ENCODE results near the gene WDR1.

Gene WDR1

DNA sequence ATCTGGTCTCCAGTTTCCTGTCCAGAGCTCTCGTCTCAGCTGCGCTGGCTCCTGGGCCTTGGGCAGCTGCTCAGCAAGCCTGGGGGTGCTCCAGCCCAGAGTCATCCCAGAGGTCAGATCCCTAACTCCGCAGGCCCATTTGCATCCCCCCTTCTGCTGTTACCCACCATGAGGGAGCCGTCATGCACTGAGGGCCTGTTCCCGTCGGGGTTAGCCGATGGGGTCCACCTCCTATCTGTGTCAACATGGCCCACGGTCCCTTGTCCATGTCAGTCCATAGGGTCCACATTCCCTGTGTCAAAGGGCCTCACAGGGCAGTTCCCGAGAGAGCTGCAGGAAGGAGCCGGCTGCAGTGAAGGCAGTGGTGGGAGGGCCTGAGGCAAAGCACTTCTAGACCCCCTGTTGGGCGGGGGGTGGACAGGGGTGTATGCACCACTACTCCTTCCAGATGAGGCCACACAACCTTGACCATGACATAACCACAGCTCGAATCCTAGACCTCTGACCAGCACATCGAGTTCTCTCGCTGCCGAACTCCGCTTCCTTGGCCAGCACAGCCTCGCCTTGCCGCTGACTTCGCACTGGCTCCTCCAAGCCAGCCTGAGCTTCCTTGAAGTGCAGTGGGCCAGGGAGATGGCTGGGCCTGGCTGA is 24.9 kb downstream of the WDR1 start:
- Mint-ChIP-seq H3K9me3 (no peaks in the 10 kb centered on the region), H3K27me3 (no peaks in the 10 kb centered on the region), H3K4me1 (ENCODE audit: low read depth) (peaks cover 59% of the 10 kb centered on the region), H3K36me3 (ENCODE audit: low read depth) (peaks cover 100% of the 10 kb centered on the region), H3K4me3 (no peak overlapping the region), H3K27ac (peak overlapping the region; percentile 95)
- no peak for DNase-seq

DNA sequence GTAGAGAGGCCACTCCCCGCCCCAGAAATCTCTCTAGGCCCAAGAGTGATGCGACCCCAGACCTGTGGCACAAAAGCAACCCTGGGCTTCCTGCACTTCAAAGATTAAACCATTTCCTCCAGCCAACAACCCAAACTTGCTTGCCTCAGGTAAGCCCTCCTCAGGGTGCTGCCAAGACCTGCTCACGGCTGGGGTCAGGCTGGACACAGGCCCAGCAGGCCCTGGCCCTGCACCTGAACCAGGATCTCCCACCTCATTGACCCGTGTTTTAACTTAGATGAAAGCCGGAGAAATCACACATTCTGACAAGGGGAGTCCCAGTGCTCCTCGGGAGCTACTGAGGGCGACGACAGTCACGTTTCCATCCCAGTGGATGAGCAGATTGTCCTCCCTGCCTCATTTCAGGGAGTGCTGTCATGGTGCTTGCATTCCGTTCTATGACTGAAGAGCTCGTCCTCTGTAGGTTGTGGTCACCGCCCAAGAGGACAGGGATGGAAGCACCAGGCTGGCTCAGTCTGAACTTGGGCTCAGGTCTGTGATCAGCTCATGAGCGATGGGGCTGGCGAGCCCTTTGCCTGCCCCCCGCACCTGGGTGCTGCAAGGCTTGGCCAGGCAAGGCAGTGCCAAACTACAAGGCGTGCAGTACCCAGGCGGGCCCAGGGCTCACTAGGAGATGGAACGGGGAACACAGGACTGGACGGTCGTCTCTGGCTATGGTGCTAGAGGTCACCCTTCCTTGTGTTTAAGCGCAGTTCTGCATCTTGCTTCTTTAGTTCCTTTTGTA is 25.9 kb downstream of the WDR1 start:
- peak overlapping the region; percentile 95 for H3K27ac Mint-ChIP-seq
- H3K9me3 Mint-ChIP-seq: no peaks in the 10 kb centered on the region
- peaks cover 100% of the 10 kb centered on the region for H3K36me3 Mint-ChIP-seq (ENCODE audit: low read depth)
- no peaks in the 10 kb centered on the region for H3K27me3 Mint-ChIP-seq
- no peak overlapping the region for H3K4me3 Mint-ChIP-seq
- H3K4me1 Mint-ChIP-seq (ENCODE audit: low read depth): peaks cover 49% of the 10 kb centered on the region
- DNase-seq: no peak

DNA sequence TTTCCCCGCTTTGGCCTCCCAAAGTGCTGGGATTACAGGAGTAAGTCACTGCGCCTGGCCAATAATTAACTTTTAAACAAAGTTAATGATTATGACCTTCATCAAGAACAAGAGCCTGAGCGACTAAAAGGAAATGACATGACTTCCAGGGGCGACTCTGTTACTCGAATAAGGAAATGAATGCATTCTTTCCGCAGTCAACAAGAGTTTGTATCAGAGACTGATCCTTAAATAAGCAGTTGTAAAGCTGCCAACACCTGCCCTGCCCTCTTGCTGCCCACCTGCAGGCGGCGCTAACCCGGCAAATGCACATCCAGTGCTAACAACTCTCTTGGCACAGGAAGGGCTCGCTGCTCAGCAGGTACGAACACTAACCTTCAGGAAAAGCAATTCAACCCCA is 27.3 kb downstream of the WDR1 start:
- Mint-ChIP-seq H3K36me3 (ENCODE audit: low read depth) (peaks cover 100% of the 10 kb centered on the region), H3K27ac (peak overlapping the region; percentile 95), H3K4me3 (no peak overlapping the region), H3K9me3 (no peaks in the 10 kb centered on the region), H3K27me3 (no peaks in the 10 kb centered on the region), H3K4me1 (ENCODE audit: low read depth) (peaks cover 37% of the 10 kb centered on the region)
- DNase-seq: no peak

DNA sequence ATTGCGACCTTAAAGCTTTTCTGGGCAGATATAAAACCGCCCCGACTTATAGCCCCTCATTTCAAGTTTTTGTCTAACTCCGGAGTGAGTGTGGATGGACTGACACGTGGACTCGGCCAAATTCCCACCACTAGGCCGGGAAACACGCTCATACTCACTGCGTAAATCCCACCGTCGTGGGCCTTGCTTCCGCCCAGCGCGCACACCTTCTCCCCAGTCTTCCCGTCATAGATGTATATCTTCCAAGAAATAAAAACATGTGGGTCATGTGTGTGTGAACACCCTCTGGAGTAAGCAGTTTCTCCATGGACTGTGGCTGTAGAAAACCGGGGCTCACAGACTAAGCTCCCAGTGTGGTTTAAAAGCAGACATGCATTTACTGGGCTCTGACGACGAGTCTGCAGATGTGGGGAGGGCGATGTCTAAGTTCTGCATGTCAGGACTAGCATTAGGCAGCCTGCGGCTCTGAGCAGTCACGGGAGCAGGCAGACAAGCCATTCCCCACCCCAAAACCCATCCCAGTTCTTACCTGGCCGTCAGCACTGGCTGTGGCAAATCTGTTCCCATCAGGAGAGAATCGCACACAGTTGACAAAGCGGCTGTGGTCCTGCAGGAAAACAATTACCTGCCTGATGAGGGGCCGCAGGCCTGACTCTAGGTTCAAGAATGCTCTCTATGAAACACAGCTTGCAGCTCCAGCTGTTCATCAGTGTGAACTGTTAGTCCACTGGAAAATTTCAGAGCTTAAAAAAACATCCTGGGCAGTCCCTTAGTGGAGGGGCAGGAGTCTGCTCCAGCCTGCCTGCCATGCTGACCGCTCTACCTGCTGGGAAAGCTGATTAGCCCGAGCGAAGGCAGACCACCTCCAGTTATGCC is 28.2 kb downstream of the WDR1 start:
- no peak for DNase-seq
- no peak overlapping the region for H3K4me3 Mint-ChIP-seq
- H3K36me3 Mint-ChIP-seq (ENCODE audit: low read depth): peaks cover 100% of the 10 kb centered on the region
- H3K27me3 Mint-ChIP-seq: no peaks in the 10 kb centered on the region
- H3K27ac Mint-ChIP-seq: peak overlapping the region; percentile 95
- peaks cover 28% of the 10 kb centered on the region for H3K4me1 Mint-ChIP-seq (ENCODE audit: low read depth)
- H3K9me3 Mint-ChIP-seq: no peaks in the 10 kb centered on the region

DNA sequence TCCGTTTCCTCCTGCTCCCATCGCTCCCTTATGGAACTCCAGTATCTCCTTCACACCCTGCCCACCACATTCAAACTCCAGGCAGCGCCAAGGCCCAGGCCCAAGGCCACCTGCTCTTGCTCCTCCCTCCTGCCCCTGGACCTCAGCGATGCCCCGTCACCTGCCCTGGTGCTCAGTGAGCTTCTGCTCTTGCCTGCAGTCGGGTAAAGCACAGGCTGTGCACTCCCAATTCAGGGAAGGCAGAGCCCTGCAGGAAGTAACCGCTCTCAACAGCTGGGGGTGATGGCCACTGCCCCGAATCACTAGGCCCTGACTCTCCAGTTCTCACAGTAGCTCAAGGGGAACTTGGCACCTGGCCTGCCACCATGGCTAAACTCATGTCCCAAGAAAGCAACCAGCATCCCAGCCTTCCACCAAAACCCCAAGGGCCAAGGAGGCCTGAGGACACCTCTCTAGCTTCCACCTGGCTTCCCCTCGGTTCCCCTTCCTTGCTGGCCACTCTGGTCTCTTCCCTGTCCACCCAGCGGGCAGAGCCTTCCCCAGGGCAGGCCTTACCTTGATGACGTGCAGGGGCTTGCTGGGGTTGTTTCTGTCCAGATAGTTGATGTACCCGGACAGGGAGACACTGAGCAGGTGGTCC is 29.3 kb downstream of the WDR1 start:
- peaks cover 100% of the 10 kb centered on the region for H3K36me3 Mint-ChIP-seq (ENCODE audit: low read depth)
- peak overlapping the region; percentile 73 for H3K27ac Mint-ChIP-seq
- H3K9me3 Mint-ChIP-seq: no peaks in the 10 kb centered on the region
- no peak for DNase-seq
- H3K4me3 Mint-ChIP-seq: no peak overlapping the region
- H3K4me1 Mint-ChIP-seq (ENCODE audit: low read depth): peaks cover 17% of the 10 kb centered on the region
- H3K27me3 Mint-ChIP-seq: no peaks in the 10 kb centered on the region

DNA sequence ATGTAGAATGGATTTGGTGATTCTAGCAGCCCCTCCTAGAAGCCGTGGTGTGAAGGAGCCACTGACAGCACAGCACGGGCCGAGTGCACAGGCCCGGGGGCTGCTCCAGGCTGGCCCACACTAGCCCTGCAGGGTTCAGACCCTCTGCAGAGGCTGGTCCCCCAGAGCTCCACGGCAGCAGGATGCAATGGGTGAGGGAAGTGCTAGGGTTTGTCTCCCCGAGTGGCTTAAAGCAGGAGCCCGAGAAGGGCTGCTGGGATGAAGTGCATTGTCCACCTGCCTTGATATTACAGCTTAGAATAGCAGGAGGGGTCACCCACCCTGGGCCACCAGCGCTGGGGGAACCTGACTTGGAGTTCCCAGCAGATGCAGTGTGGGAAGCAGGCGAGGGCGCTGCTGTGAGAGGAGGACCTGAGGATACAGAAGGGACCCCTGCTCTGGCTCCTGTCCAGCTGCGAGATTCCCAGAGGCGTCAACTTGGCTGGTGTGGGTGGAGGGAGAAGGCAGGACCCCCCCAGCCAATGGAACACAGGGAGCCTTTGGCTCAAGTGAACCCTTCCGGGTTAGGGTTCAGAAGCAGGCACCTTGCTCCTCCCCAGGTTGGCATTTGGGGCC is 30.0 kb downstream of the WDR1 start:
- Mint-ChIP-seq H3K4me1 (ENCODE audit: low read depth) (peaks cover 11% of the 10 kb centered on the region), H3K27me3 (no peaks in the 10 kb centered on the region), H3K36me3 (ENCODE audit: low read depth) (peaks cover 100% of the 10 kb centered on the region), H3K27ac (peak overlapping the region; percentile 73), H3K9me3 (no peaks in the 10 kb centered on the region), H3K4me3 (no peak overlapping the region)
- DNase-seq: no peak

DNA sequence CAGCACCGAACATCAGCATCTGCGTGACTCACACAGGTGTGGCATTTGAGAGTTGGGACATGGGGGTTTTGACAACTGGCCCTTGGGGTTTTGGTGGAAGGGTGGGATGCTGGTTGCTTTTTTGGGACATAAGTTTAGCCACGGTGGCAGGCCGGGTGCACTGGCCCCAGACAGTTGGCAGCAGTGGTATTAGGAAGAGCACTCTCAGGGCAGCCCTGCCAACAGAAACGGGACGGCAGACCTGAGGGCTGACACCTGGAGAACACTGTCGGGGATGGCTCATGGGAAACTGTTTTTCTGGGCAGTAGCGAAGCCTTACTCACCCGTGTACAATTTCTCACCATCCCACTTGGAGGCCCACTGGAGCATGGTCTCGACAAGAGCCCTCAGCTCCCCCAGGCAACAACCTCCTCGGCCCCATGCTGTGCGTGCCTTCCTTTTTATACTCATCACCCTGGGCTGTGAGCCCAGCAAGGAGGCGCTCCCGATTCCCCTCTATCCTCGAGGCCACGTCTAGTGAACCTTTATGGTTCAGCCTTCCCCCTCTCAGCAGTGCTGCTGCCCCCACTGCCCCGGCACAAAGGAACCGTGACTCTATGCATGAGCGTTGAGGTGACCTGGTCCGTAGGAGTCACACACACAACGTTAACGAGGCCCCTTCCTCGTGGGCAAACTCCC is 30.6 kb downstream of the WDR1 start:
- Mint-ChIP-seq H3K4me3 (no peak overlapping the region), H3K27me3 (no peaks in the 10 kb centered on the region), H3K27ac (peak overlapping the region; percentile 60), H3K4me1 (ENCODE audit: low read depth) (peaks cover 9% of the 10 kb centered on the region), H3K9me3 (no peaks in the 10 kb centered on the region), H3K36me3 (ENCODE audit: low read depth) (peaks cover 99% of the 10 kb centered on the region)
- no peak for DNase-seq

DNA sequence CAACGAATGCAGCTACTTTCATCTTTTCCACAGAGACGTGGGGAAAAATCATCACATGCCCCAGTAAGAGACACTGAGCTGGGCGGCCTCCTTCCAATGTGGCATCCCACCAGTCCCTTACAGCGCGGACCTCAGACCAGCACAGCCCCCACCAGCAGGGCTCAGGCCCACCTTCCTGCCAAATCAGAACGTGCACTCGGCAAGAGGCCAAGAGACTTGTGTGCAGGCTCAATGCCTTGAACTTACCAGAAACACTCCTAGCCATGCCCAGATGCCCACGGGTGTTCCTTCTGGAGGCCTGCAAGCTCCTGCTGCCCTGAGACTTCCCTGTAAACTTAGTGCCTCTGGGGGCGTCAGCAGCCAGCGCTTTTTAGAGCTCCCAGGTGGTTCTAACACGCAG is 31.2 kb downstream of the WDR1 start:
- Mint-ChIP-seq H3K27ac (peak overlapping the region; percentile 47), H3K4me1 (ENCODE audit: low read depth) (peaks cover 4% of the 10 kb centered on the region), H3K36me3 (ENCODE audit: low read depth) (peaks cover 99% of the 10 kb centered on the region), H3K27me3 (no peaks in the 10 kb centered on the region), H3K9me3 (no peaks in the 10 kb centered on the region), H3K4me3 (no peak overlapping the region)
- peak; percentile 24 for DNase-seq

DNA sequence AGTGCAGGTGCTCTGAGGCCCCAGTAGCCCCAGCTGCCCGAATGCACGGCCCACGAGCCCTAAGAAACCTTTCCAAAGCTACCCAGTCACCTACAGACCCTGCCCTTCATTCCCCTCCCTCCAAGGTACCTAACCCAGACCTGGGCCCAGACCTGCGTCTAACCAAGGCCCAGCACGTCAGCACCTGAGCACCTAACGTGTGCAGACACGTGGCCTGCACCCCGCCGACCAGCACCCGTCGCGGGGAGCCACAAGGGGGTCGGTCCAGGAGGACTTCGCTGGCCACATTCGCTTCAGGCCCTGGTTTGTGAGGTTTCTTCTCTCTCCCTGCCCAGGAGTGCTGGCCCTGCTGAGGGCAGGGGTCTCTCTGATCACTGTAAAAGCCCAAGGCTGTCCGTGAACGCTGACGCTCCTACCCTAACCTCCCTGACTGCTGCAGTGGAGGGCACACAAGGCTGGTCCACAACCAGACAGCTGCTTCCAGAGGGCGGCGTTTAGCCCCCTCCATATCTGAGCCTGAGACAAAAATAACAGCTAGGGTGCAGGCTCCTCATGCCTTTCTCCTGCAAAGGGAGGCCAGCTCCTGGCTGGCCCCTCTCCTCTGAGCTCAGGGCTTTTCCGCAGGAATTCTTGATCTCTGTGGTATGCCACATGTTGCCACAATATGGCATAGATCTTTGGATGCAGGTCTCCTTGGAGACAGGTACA is 31.8 kb downstream of the WDR1 start:
- peak overlapping the region; percentile 67 for H3K27ac Mint-ChIP-seq
- peaks cover 99% of the 10 kb centered on the region for H3K36me3 Mint-ChIP-seq (ENCODE audit: low read depth)
- H3K4me1 Mint-ChIP-seq (ENCODE audit: low read depth): no peaks in the 10 kb centered on the region
- H3K9me3 Mint-ChIP-seq: no peaks in the 10 kb centered on the region
- no peaks in the 10 kb centered on the region for H3K27me3 Mint-ChIP-seq
- peak; percentile 15 for DNase-seq
- H3K4me3 Mint-ChIP-seq: no peak overlapping the region

DNA sequence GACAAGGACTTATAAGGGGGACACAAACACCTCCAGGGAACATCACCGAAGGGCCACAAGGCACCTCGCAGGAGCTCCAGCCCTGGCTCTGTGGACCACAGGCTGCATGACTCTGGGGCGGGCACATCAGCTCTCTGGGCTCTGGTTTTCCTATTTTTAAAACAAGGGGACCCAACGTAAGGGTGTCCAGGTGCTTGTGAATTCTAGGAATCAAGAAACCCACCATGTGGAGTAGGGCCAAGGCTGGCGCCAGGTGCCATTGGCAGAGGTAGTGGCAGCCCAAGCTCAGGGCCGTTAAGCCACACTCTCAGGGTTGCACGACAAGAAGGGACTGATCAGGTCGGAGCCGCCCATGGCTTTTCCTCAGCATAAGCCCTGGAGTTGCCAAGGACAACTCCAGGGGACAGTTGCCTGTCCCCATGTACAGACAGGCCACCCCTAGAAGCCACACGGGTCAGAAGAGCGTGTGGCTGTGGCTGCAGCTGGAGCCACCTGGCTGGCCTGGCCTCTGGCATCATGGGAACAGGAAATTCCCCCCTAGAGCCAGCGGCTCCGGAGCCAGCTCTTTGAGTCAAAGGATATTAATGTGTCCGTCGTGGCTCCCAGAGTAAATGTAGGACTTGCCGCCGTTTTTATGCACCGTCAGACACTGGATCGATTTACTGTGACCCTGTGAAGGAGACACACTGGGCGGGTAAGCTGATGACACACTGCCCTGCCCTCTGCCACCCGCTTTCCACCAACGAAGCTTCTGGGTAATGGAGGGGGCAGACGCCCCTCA is 32.5 kb downstream of the WDR1 start:
- H3K27ac Mint-ChIP-seq: peak overlapping the region; percentile 67
- peaks cover 99% of the 10 kb centered on the region for H3K36me3 Mint-ChIP-seq (ENCODE audit: low read depth)
- no peaks in the 10 kb centered on the region for H3K9me3 Mint-ChIP-seq
- H3K4me3 Mint-ChIP-seq: no peak overlapping the region
- no peaks in the 10 kb centered on the region for H3K27me3 Mint-ChIP-seq
- H3K4me1 Mint-ChIP-seq (ENCODE audit: low read depth): no peaks in the 10 kb centered on the region
- DNase-seq: peak; percentile 24

DNA sequence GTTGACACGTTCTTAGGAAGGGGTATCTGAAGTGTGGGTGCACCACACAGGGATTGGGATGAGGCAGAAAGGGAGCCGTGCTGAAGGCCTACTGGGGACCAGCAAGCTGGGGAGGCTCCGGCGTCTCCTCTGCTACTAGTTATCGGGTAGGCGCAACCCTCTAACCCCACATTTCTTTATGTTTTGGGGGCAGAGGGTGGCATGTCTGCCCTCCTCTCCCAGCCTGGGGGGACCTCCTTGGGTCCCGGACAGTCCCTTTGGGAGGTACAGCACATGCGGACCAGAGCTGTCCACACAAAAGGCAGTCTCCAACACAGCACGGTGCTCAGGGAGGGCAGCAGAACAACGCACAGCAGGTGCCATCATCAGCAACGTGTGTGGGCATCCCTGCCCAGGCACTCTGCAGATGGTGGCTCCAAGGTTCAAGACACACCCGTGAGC is 33.2 kb downstream of the WDR1 start:
- Mint-ChIP-seq H3K27ac (peak overlapping the region; percentile 40), H3K4me3 (no peak overlapping the region), H3K27me3 (no peaks in the 10 kb centered on the region), H3K9me3 (no peaks in the 10 kb centered on the region), H3K36me3 (ENCODE audit: low read depth) (peaks cover 99% of the 10 kb centered on the region), H3K4me1 (ENCODE audit: low read depth) (no peaks in the 10 kb centered on the region)
- DNase-seq: peak; percentile 26

DNA sequence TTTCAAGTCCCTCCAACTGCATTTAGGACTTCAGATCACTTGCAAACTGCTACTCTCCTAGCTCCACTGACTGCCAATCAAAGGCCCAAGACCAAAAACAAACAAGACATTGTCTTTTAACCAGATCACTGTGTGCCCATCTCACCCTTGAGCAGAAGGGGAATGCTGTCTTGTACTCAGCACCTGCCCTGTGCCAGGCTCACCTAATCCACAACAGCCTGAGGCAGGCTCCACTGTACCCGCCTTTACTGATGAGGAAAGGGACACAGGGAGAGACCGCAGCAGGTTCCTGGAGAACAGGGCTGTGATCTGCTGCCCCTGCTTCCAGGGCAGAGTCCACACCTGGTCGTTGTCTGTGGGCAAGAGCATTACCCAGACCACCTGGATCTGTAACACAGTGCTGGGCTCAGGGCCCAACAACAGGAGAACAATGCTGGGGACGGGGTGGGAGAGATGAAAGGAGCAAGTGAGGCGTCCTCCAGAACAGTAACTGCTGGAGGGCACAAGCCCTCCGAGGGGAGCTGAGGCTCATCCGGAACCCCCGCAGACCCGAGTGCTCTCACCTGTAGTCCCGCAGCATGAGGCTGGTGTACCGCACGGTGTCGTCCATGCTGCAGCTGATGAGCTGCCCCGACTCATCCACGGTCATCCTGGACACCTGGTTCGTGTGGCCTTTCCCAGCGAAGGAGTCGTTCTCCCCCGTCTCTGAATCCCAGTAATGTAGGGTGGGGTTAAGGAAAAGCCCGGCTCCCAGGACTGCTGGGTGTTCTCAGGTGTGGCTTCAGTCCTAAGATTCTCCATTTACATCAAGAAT is 33.9 kb downstream of the WDR1 start:
- Mint-ChIP-seq H3K27me3 (no peaks in the 10 kb centered on the region), H3K4me3 (no peak overlapping the region), H3K27ac (peak overlapping the region; percentile 40), H3K36me3 (ENCODE audit: low read depth) (peaks cover 99% of the 10 kb centered on the region), H3K9me3 (no peaks in the 10 kb centered on the region), H3K4me1 (ENCODE audit: low read depth) (no peaks in the 10 kb centered on the region)
- peak; percentile 22 for DNase-seq
